ENCODE measurements around the gene MTERF1. TPM values are rescaled to one million over a fixed set of nuclear protein-coding genes. Genes with fewer than 3 reads are reported as not detected.

Gene MTERF1
- total RNA-seq, 1 experiment from 2014 or later = 19.8 TPM

DNA sequence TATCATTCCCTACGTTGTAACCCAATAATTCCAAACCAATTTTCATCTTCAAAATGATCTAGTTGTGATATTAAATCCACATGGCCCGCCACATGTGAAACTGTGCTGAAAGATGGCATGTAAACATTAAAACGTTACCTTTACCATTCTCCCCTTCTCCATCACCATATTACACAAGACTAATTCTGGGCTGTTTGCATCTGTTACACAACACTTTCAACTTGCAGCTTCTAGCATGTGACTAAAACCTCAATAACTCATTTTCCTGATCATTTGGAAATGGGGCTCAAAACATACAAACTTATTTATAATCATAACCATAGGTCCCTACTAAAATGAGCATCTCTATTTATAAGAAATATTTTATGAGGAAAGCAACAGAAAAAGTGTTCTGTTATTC, 4.7 kb downstream of the MTERF1 start:
- Histone ChIP-seq H2BK15ac (ENCODE audit: low read depth, low read length) (no peak overlapping the region), H3K18ac (ENCODE audit: insufficient read length, low read depth, low read length) (no peak overlapping the region), H3K27me3 (ENCODE audit: insufficient read depth, low read length) (no peaks in the 10 kb centered on the region), H3K9ac (ENCODE audit: extremely low read depth, insufficient read length, low read length) (no peak overlapping the region), H4K20me1 (ENCODE audit: control insufficient read depth, insufficient read depth, insufficient read length) (no peaks in the 10 kb centered on the region), H2AK5ac (ENCODE audit: insufficient read length, low read length) (no peak overlapping the region), H3K23ac (ENCODE audit: insufficient read length, low read depth, low read length) (no peak overlapping the region), H2AFZ (ENCODE audit: low read length) (no peak overlapping the region), H3K14ac (ENCODE audit: insufficient read depth, low read length) (no peak overlapping the region), H3K56ac (ENCODE audit: insufficient read length, low read depth, low read length) (no peak overlapping the region), H3K79me2 (ENCODE audit: insufficient read depth, low read length) (peaks cover 3% of the 10 kb centered on the region; the same call in 1 of the 2 replicates), H2BK120ac (ENCODE audit: low read depth, low read length, poor library complexity, severe bottlenecking) (no peak overlapping the region), H2BK12ac (ENCODE audit: insufficient read length, low read depth, low read length) (no peak overlapping the region), H2BK20ac (ENCODE audit: low read depth, low read length, poor library complexity, severe bottlenecking) (no peak overlapping the region), H3K23me2 (ENCODE audit: insufficient read length, low read depth, low read length, poor library complexity, severe bottlenecking) (peaks cover 9% of the 10 kb centered on the region), H4K5ac (ENCODE audit: insufficient read length, low read depth, low read length) (no peak overlapping the region), H3K4me1 (ENCODE audit: insufficient read depth, low read length) (no peaks in the 10 kb centered on the region), H3K4ac (ENCODE audit: low read depth, low read length) (no peak overlapping the region), H4K91ac (ENCODE audit: insufficient read length, low read depth, low read length) (no peak overlapping the region), H4K8ac (replicated peaks; ENCODE audit: insufficient read length, low read depth, low read length) (no peak overlapping the region), H2BK5ac (ENCODE audit: insufficient read length, low read length) (no peak overlapping the region), H3K4me2 (ENCODE audit: insufficient read depth, insufficient read length, low read length) (no peak overlapping the region), H3K27ac (ENCODE audit: insufficient read length, low read depth, low read length) (no peak overlapping the region), H3T11ph (ENCODE audit: low read length) (no peak overlapping the region), H3K9me3 (ENCODE audit: control insufficient read depth, low read depth, low read length) (no peaks in the 10 kb centered on the region), H3K79me1 (ENCODE audit: insufficient read depth, low read depth, low read length, poor library complexity, severe bottlenecking) (no peaks in the 10 kb centered on the region)
- Mint-ChIP-seq H3K27me3 (ENCODE audit: low read depth) (no peaks in the 10 kb centered on the region), H3K9me3 (no peaks in the 10 kb centered on the region), H3K4me3 (no peak overlapping the region), H3K36me3 (ENCODE audit: insufficient read depth in 1 of 3, low read depth in 3 of 3) (peaks cover 0 to 9% (median 5%) of the 10 kb centered on the region in 3 experiments; a peak in 5 of 7 replicates), H3K4me1 (peaks cover 9 to 10% of the 10 kb centered on the region in 2 experiments), H3K27ac (no peak overlapping the region)
- TF ChIP-seq, protein P1, sequence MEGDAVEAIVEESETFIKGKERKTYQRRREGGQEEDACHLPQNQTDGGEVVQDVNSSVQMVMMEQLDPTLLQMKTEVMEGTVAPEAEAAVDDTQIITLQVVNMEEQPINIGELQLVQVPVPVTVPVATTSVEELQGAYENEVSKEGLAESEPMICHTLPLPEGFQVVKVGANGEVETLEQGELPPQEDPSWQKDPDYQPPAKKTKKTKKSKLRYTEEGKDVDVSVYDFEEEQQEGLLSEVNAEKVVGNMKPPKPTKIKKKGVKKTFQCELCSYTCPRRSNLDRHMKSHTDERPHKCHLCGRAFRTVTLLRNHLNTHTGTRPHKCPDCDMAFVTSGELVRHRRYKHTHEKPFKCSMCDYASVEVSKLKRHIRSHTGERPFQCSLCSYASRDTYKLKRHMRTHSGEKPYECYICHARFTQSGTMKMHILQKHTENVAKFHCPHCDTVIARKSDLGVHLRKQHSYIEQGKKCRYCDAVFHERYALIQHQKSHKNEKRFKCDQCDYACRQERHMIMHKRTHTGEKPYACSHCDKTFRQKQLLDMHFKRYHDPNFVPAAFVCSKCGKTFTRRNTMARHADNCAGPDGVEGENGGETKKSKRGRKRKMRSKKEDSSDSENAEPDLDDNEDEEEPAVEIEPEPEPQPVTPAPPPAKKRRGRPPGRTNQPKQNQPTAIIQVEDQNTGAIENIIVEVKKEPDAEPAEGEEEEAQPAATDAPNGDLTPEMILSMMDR (conservative IDR thresholded peaks at IDR 0.05) = no peak
- 100% methylated on average over 1 of the region's 3 CpGs for WGBS (ENCODE audit: extremely low coverage, insufficient read length, low lambda C conversion rate)
- no peak for DNase-seq

Data from H9 (cell line).